Aorta (tissue), 5 donors: ENCODE results near the gene SYNPO. TPM values are rescaled to one million over a fixed set of nuclear protein-coding genes. Genes with fewer than 3 reads are reported as not detected.
A peak's percentile ranks its signal among the peaks of the same experiment; 100 is the strongest.

ENCODE experiments used
- ATAC-seq: fragments of 200-7000 bp; cut with Tn5 transposase; one replicate; pipeline ENCODE4 v1.9.1; 2022; ENCODE audit warnings: moderate library complexity; ENCODE audit not compliant: low FRiP score
- DNase-seq, 2 donors: peaks; one replicate each; pipeline ENCODE4 v3.0.0-alpha.2; 2020
- H3K27ac ChIP-seq, 2 donors: one replicate each; pipeline ENCODE4 v1.5.1; 2013; ENCODE audit warnings: low read length in 2 of 2, mild to moderate bottlenecking in 2 of 2, moderate library complexity in 2 of 2, control low read depth in 1 of 2, inconsistent platforms in 1 of 2, low read depth in 1 of 2
- H3K27me3 ChIP-seq, 2 donors: one replicate each; pipeline ENCODE4 v1.6.1; 2013; ENCODE audit warnings: control low read depth in 1 of 2, low read length in 1 of 2, mild to moderate bottlenecking in 1 of 2, moderate library complexity in 1 of 2; ENCODE audit not compliant: insufficient read depth in 2 of 2, control insufficient read depth in 1 of 2
- H3K36me3 ChIP-seq, 2 donors: one replicate each; pipeline ENCODE4 v1.6.1; 2013; ENCODE audit warnings: control low read depth in 1 of 2, low read length in 1 of 2, mild to moderate bottlenecking in 1 of 2; ENCODE audit not compliant: insufficient read depth in 2 of 2, control insufficient read depth in 1 of 2
- H3K4me1 ChIP-seq, 2 donors: one replicate each; pipeline ENCODE4 v1.6.1; 2013; ENCODE audit warnings: low read length in 2 of 2, control low read depth in 1 of 2, mild to moderate bottlenecking in 1 of 2, moderate library complexity in 1 of 2; ENCODE audit not compliant: insufficient read depth in 2 of 2, control insufficient read depth in 1 of 2
- H3K4me3 ChIP-seq, 2 donors: one replicate each; pipeline ENCODE4 v1.5.1; 2013; ENCODE audit warnings: low read length in 2 of 2, control low read depth in 1 of 2, mild to moderate bottlenecking in 1 of 2
- H3K9me3 ChIP-seq: one replicate; pipeline ENCODE4 v1.6.1; 2013; ENCODE audit warnings: mild to moderate bottlenecking, low read length; ENCODE audit not compliant: control insufficient read depth
- WGBS, 2 donors: extraction: QIAGEN DNeasy Blood & Tissue Kit; methylation state at CpG; one replicate each; pipeline ENCODE4 v1.1.7; 2013; 5-methylcytosine and 5-hydroxymethylcytosine counted together
- intact Hi-C, 2 donors: fragments of 100-400 bp; cut with DNase I; formaldehyde crosslinking; loops; one replicate each; pipeline versions ENCODE4 v1.14.2 to v1.15.0; 2022
- polyA plus RNA-seq, 2 donors: library from polyadenylated mRNA; stranded (reverse); fragments of 200-250 nt; gene quantifications; one replicate each; pipeline ENCODE4 v1.2.3, GENCODE V29; 2013
- total RNA-seq, 2 donors: library from RNA; stranded (reverse); fragmentation: NEBNext Ultra II Directional; extraction: Animal tissue kit (Norgen Biotek cat#: 25700); gene quantifications; one replicate each; pipeline ENCODE4 v1.2.1, GENCODE V29; 2021
- donor health status: healthy with polysubstance abuse.
- donor health status: Bipolar disorder and iron deficiency.
- donor health status: DM: no; HTN: no; CAD: no.
- donor health status: DM: no; HTN: no; CAD: no.
- donor health status: DM: yes; HTN: yes; CAD: no.

The SYNPO gene
- total and polyA plus RNA-seq, 4 donors: 228 to 486 (median 403) TPM

- peak overlapping the region in 1 of 2 donors; percentile 23 for H3K27ac ChIP-seq
- ATAC-seq (no peak), DNase-seq (no peak)
- no peaks in the 10 kb centered on the region for H3K4me1 ChIP-seq
- peaks cover 3 to 4% of the 10 kb centered on the region in 2 donors for H3K36me3 ChIP-seq
- H3K9me3 ChIP-seq: no peaks in the 10 kb centered on the region
- intact Hi-C loops: no loop called here
- no peaks in the 10 kb centered on the region for H3K27me3 ChIP-seq
- WGBS, 2 donors: 54 to 61% methylated on average over 6 of the region's 6 CpGs
- no peak overlapping the region for H3K4me3 ChIP-seq
Observed at GRCh38 chr5:150631326-150631701, 9.1 kb upstream of the SYNPO start.

- H3K4me3 ChIP-seq: no peak overlapping the region
- H3K4me1 ChIP-seq: no peaks in the 10 kb centered on the region
- no peaks in the 10 kb centered on the region for H3K9me3 ChIP-seq
- no peaks in the 10 kb centered on the region for H3K27me3 ChIP-seq
- H3K36me3 ChIP-seq: peaks cover 3 to 4% of the 10 kb centered on the region in 2 donors
- H3K27ac ChIP-seq: peak overlapping the region in 1 of 2 donors; percentile 65
- ATAC-seq: no peak
- no peak for DNase-seq
- intact Hi-C loops: no loop called here
- 25 to 26% methylated on average over 10 of the region's 10 CpGs for WGBS, 2 donors
Observed at GRCh38 chr5:150632305-150633160, 7.9 kb upstream of the SYNPO start.

- no peak for DNase-seq
- WGBS, 2 donors: 23 to 32% methylated on average over 2 of the region's 2 CpGs
- H3K9me3 ChIP-seq: no peaks in the 10 kb centered on the region
- no peak overlapping the region for H3K4me3 ChIP-seq
- no peaks in the 10 kb centered on the region for H3K27me3 ChIP-seq
- H3K4me1 ChIP-seq: no peaks in the 10 kb centered on the region
- intact Hi-C loops: no loop called here
- peaks cover 3 to 4% of the 10 kb centered on the region in 2 donors for H3K36me3 ChIP-seq
- no peak overlapping the region for H3K27ac ChIP-seq
- no peak for ATAC-seq
Observed at GRCh38 chr5:150633429-150633828, 7.0 kb upstream of the SYNPO start.

GRCh38 chr5:150636391-150637244, 3.8 kb upstream of the SYNPO start:
- peaks cover 2 to 6% of the 10 kb centered on the region in 2 donors for H3K4me1 ChIP-seq
- WGBS, 2 donors: 47 to 55% methylated on average over 6 of the region's 6 CpGs
- H3K36me3 ChIP-seq: peaks cover 3 to 4% of the 10 kb centered on the region in 2 donors
- ATAC-seq (no peak), DNase-seq (peak; percentile 85 to 92)
- no peak overlapping the region for H3K4me3 ChIP-seq
- peak overlapping the region in 1 of 2 donors; percentile 79 for H3K27ac ChIP-seq
- no peaks in the 10 kb centered on the region for H3K9me3 ChIP-seq
- H3K27me3 ChIP-seq: no peaks in the 10 kb centered on the region
- intact Hi-C loops: no loop called here

GRCh38 chr5:150637245-150638052, 3.0 kb upstream of the SYNPO start:
- peaks cover 2 to 6% of the 10 kb centered on the region in 2 donors for H3K4me1 ChIP-seq
- peak overlapping the region; percentile 34 to 79 for H3K27ac ChIP-seq
- intact Hi-C loops: no loop called here
- WGBS, 2 donors: 18% methylated on average over 21 of the region's 21 CpGs
- no peak overlapping the region for H3K4me3 ChIP-seq
- no peaks in the 10 kb centered on the region for H3K9me3 ChIP-seq
- peaks cover 3 to 4% of the 10 kb centered on the region in 2 donors for H3K36me3 ChIP-seq
- ATAC-seq: no peak
- DNase-seq: peak in 1 of 2 donors; percentile 73
- H3K27me3 ChIP-seq: no peaks in the 10 kb centered on the region

- Histone ChIP-seq H3K4me1 (peaks cover 2 to 6% of the 10 kb centered on the region in 2 donors), H3K27me3 (no peaks in the 10 kb centered on the region), H3K36me3 (peaks cover 0 to 4% of the 10 kb centered on the region in 2 donors), H3K9me3 (no peaks in the 10 kb centered on the region), H3K27ac (peak overlapping the region; percentile 55 to 71), H3K4me3 (no peak overlapping the region)
- ATAC-seq (no peak), DNase-seq (no peak)
- intact Hi-C loops: no loop called here
- WGBS, 2 donors: 0 to 6% methylated on average over 1 of the region's 1 CpG
Observed at GRCh38 chr5:150638053-150638444, 2.4 kb upstream of the SYNPO start.

- Histone ChIP-seq H3K4me1 (peaks cover 2 to 6% of the 10 kb centered on the region in 2 donors), H3K27me3 (no peaks in the 10 kb centered on the region), H3K9me3 (no peaks in the 10 kb centered on the region), H3K27ac (peak overlapping the region; percentile 71 to 76), H3K4me3 (no peak overlapping the region), H3K36me3 (peaks cover 0 to 4% of the 10 kb centered on the region in 2 donors)
- DNase-seq (peak in 1 of 2 donors; percentile 67), ATAC-seq (no peak)
- 38 to 40% methylated on average over 6 of the region's 6 CpGs for WGBS, 2 donors
- intact Hi-C loops: no loop called here
Observed at GRCh38 chr5:150638488-150639376, 1.7 kb upstream of the SYNPO start.
